Transverse colon (tissue), 4 donors: Measurements from ENCODE around the gene TRAF3.

ENCODE experiments used
- EP300 ChIP-seq: sonication (generic); formaldehyde crosslinking; IDR thresholded peaks from one replicate; pipeline ENCODE4 v1.6.1; 2017; ENCODE audit warnings: antibody characterized with exemption, low read depth
- POLR2A ChIP-seq: fragments of 450-650 bp; IDR thresholded peaks from one replicate; pipeline ENCODE4 v1.6.1; 2016; ENCODE audit warnings: antibody characterized with exemption, mild to moderate bottlenecking, moderate library complexity
- POLR2AphosphoS5 ChIP-seq, 3 donors: sonication (generic); formaldehyde crosslinking; IDR thresholded peaks; one replicate each; pipeline ENCODE4 v1.6.1; 2016; ENCODE audit warnings: antibody characterized with exemption in 3 of 3
- TF ChIP-seq, protein P1 (sequence below), 5 experiments: fragments of 200-600 bp in 3 of 5; fragments of 450-650 bp in 2 of 5; sonication (generic) in 3 of 5; IDR thresholded peaks; 1 replicate in 2 of 5; 2 replicates in 3 of 5; pipeline ENCODE4 v1.5.1; 2016 to 2017; ENCODE audit warnings: antibody characterized with exemption in 5 of 5, inconsistent platforms in 3 of 5, mild to moderate bottlenecking in 2 of 5, moderate library complexity in 1 of 5

DNA sequence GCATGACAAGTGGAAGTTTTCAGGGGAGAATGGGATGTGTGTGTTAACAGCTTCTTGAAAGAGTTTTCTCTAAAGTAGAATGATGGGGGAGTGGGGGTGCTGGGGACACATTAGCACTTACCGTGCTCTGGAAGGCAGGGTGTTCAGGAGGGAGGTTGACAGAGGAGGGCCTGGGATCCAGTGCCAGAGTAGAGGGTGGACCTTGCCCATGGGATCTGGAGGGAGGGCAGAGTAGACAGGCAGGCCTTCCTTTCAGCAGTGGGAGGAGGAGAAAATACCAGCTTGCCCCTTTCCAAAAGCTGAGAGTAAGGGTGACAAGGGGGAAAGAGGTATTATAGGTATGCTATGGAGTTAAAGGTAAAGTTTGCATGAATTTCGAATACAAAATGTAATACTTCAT is 40.1 kb downstream of the TRAF3 start:
- TF ChIP-seq, protein P1, sequence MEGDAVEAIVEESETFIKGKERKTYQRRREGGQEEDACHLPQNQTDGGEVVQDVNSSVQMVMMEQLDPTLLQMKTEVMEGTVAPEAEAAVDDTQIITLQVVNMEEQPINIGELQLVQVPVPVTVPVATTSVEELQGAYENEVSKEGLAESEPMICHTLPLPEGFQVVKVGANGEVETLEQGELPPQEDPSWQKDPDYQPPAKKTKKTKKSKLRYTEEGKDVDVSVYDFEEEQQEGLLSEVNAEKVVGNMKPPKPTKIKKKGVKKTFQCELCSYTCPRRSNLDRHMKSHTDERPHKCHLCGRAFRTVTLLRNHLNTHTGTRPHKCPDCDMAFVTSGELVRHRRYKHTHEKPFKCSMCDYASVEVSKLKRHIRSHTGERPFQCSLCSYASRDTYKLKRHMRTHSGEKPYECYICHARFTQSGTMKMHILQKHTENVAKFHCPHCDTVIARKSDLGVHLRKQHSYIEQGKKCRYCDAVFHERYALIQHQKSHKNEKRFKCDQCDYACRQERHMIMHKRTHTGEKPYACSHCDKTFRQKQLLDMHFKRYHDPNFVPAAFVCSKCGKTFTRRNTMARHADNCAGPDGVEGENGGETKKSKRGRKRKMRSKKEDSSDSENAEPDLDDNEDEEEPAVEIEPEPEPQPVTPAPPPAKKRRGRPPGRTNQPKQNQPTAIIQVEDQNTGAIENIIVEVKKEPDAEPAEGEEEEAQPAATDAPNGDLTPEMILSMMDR (IDR thresholded peaks at IDR 0.05), result no peak
- no peak for TF ChIP-seq POLR2AphosphoS5 (IDR thresholded peaks at IDR 0.05)
- TF ChIP-seq POLR2A, result no peak
- no peak for TF ChIP-seq EP300
